HepG2 (cell line): ENCODE measurements around the gene TUFM. TPM values are rescaled to one million over a fixed set of nuclear protein-coding genes. Genes with fewer than 3 reads are reported as not detected.

ENCODE experiments used
- ARID5B ChIP-seq: IDR thresholded peaks from 2 replicates; pipeline ENCODE4 v1.4.0; 2020; ENCODE audit warnings: mild to moderate bottlenecking, missing genetic modification reagents
- BRF2 ChIP-seq: sonication (generic); formaldehyde crosslinking; IDR thresholded peaks from 2 replicates; pipeline ENCODE4 v1.8.1; 2022; ENCODE audit warnings: mild to moderate bottlenecking, missing genetic modification reagents
- CBX2 ChIP-seq, 2 experiments: fragments of 200-600 bp in 1 of 2; sonication (generic); formaldehyde crosslinking in 1 of 2; IDR thresholded peaks; 2 replicates each; pipeline versions ENCODE4 v1.7.0 to v1.8.1; 2018 to 2022; ENCODE audit warnings: low read depth in 2 of 2, low read length in 1 of 2, mild to moderate bottlenecking in 1 of 2, missing genetic modification reagents in 1 of 2
- DMTF1 ChIP-seq: sonication (generic); formaldehyde crosslinking; IDR thresholded peaks from 2 replicates; pipeline ENCODE4 v1.4.0; 2020; ENCODE audit warnings: mild to moderate bottlenecking, missing genetic modification reagents
- KLF11 ChIP-seq: IDR thresholded peaks from 2 replicates; pipeline ENCODE4 v1.6.1; 2016; ENCODE audit warnings: missing compliant biosample characterization
- KLF13 ChIP-seq: sonication (generic); formaldehyde crosslinking; IDR thresholded peaks from 2 replicates; pipeline ENCODE4 v1.4.0; 2020; ENCODE audit warnings: mild to moderate bottlenecking, missing genetic modification reagents
- MXD1 ChIP-seq: sonication (generic); formaldehyde crosslinking; IDR thresholded peaks from 2 replicates; pipeline ENCODE4 v1.4.0; 2020; ENCODE audit warnings: mild to moderate bottlenecking, missing genetic modification reagents
- MZF1 ChIP-seq: sonication (generic); formaldehyde crosslinking; IDR thresholded peaks from 2 replicates; pipeline ENCODE4 v1.8.1; 2023; ENCODE audit warnings: mild to moderate bottlenecking, missing genetic modification reagents, borderline replicate concordance
- NCOR1 ChIP-seq: fragments of 200-600 bp; sonication (generic); IDR thresholded peaks from 2 replicates; pipeline ENCODE4 v1.7.0; 2017; ENCODE audit warnings: antibody characterized with exemption, low read length, borderline replicate concordance
- ZNF143 ChIP-seq: sonication (generic); formaldehyde crosslinking; IDR thresholded peaks from 2 replicates; pipeline ENCODE4 v1.4.0; 2020; ENCODE audit warnings: missing genetic modification reagents
- ZNF160 ChIP-seq: sonication (generic); formaldehyde crosslinking; IDR thresholded peaks from 2 replicates; pipeline ENCODE4 v1.8.0; 2022; ENCODE audit warnings: mild to moderate bottlenecking, inconsistent platforms, missing genetic modification reagents
- ZNF564 ChIP-seq: sonication (generic); formaldehyde crosslinking; IDR thresholded peaks from 2 replicates; pipeline ENCODE4 v1.8.1; 2023; ENCODE audit warnings: mild to moderate bottlenecking, missing genetic modification reagents
- ZNF710 ChIP-seq: sonication (generic); formaldehyde crosslinking; IDR thresholded peaks from 2 replicates; pipeline ENCODE4 v1.5.0; 2020; ENCODE audit warnings: mild to moderate bottlenecking, missing genetic modification reagents, borderline replicate concordance
- ZNF766 ChIP-seq: sonication (generic); formaldehyde crosslinking; IDR thresholded peaks from 2 replicates; pipeline ENCODE4 v1.5.0; 2020; ENCODE audit warnings: missing genetic modification reagents, borderline replicate concordance
- ZNF816 ChIP-seq: sonication (generic); formaldehyde crosslinking; IDR thresholded peaks from 2 replicates; pipeline ENCODE4 v1.8.0; 2022; ENCODE audit warnings: missing genetic modification reagents, mild to moderate bottlenecking, borderline replicate concordance
- polyA plus RNA-seq, 8 experiments: library from polyadenylated mRNA; depleted of rRNA in 3 of 8; stranded (reverse) in 7 of 8; unstranded in 1 of 8; fragments of >200 nt; fragmentation: Illumina TruSeq in 4 of 8; extraction: Trizol in 4 of 8; gene quantifications; 2 replicates each; pipeline versions ENCODE4 v1.2.1 to v1.2.3, GENCODE V29; 2011 to 2016; ENCODE audit warnings: low read depth in 4 of 8, missing spikeins in 1 of 8, mixed read lengths in 1 of 8; ENCODE audit not compliant: insufficient read depth in 1 of 8
- total RNA-seq, 5 experiments: library from RNA; depleted of rRNA; stranded (reverse); fragments of >200 nt; fragmentation: Illumina TruSeq; extraction: Trizol; gene quantifications; 2 replicates each; pipeline ENCODE4 v1.2.3, GENCODE V29; 2016; ENCODE audit warnings: low read depth in 1 of 5
- TF ChIP-seq, protein P1 (sequence below): sonication (generic); formaldehyde crosslinking; IDR thresholded peaks from 2 replicates; pipeline ENCODE4 v1.8.0; 2022; ENCODE audit warnings: missing genetic modification reagents, mild to moderate bottlenecking, moderate library complexity, borderline replicate concordance

Gene TUFM
- total and polyA plus RNA-seq, 2 of the 13 experiments (the other 11 are each of a cell fraction or from before 2014, with no cell fraction given) = 206 to 298 TPM

GRCh38 chr16:28821874-28822519 lies 24.2 kb downstream of the TUFM start (continued):
- TF ChIP-seq, protein P1, sequence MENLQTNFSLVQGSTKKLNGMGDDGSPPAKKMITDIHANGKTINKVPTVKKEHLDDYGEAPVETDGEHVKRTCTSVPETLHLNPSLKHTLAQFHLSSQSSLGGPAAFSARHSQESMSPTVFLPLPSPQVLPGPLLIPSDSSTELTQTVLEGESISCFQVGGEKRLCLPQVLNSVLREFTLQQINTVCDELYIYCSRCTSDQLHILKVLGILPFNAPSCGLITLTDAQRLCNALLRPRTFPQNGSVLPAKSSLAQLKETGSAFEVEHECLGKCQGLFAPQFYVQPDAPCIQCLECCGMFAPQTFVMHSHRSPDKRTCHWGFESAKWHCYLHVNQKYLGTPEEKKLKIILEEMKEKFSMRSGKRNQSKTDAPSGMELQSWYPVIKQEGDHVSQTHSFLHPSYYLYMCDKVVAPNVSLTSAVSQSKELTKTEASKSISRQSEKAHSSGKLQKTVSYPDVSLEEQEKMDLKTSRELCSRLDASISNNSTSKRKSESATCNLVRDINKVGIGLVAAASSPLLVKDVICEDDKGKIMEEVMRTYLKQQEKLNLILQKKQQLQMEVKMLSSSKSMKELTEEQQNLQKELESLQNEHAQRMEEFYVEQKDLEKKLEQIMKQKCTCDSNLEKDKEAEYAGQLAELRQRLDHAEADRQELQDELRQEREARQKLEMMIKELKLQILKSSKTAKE (CRISPR knock-in tag) = no peak
- TF ChIP-seq NCOR1 (peak; percentile 63), MZF1 (no peak), ZNF143 (CRISPR knock-in tag) (no peak), CBX2 (IDR thresholded peaks at IDR 0.05; ENCODE audit: low read depth, low read length) (no peak), CBX2 (CRISPR knock-in tag; IDR thresholded peaks at IDR 0.05; ENCODE audit: low read depth) (no peak), ARID5B (CRISPR knock-in tag) (no peak), MXD1 (CRISPR knock-in tag) (no peak), ZNF766 (CRISPR knock-in tag) (no peak), ZNF160 (CRISPR knock-in tag) (no peak), ZNF710 (CRISPR knock-in tag) (no peak), ZNF816 (CRISPR knock-in tag) (0 out of 2 replicates have a peak, but pooled peaks have one; percentile 23), KLF13 (no peak), KLF11 (CRISPR knock-in tag) (no peak), ZNF564 (CRISPR knock-in tag) (no peak), BRF2 (CRISPR knock-in tag) (no peak), DMTF1 (CRISPR knock-in tag) (no peak)
